ENCODE results near the gene LRPPRC. TPM values are rescaled to one million over a fixed set of nuclear protein-coding genes. Genes with fewer than 3 reads are reported as not detected.

LRPPRC gene
- polyA plus RNA-seq, 2 donors, result 11.2 to 23.1 TPM

DNA sequence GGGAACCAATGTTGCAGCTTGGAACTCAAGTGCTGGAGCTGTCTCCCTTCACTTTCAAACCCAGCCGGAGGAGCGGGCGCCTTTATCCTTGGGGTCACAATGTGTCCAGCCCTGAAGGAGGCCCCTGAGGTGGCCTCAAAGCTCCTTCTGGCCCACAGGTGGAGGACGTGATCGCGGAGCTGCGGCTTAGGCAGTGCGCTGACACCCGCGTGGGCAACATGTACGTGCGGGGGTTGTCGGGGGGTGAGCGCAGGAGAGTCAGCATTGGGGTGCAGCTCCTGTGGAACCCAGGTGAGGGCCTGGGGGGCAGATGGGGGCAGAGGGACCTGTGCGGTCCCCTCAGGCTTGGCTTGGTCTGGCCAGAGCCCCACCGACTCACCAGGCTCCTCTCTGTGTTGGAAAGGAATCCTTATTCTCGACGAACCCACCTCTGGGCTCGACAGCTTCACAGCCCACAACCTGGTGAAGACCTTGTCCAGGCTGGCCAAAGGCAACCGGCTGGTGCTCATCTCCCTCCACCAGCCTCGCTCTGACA is 143.5 kb downstream of the LRPPRC start:
- Histone ChIP-seq H3K4me1 (ENCODE audit: control insufficient read depth in 2 of 2, insufficient read depth in 2 of 2, low read length in 1 of 2) (no peaks in the 10 kb centered on the region), H3K36me3 (ENCODE audit: control insufficient read depth in 2 of 2, insufficient read depth in 2 of 2, low read length in 1 of 2) (no peaks in the 10 kb centered on the region)

DNA sequence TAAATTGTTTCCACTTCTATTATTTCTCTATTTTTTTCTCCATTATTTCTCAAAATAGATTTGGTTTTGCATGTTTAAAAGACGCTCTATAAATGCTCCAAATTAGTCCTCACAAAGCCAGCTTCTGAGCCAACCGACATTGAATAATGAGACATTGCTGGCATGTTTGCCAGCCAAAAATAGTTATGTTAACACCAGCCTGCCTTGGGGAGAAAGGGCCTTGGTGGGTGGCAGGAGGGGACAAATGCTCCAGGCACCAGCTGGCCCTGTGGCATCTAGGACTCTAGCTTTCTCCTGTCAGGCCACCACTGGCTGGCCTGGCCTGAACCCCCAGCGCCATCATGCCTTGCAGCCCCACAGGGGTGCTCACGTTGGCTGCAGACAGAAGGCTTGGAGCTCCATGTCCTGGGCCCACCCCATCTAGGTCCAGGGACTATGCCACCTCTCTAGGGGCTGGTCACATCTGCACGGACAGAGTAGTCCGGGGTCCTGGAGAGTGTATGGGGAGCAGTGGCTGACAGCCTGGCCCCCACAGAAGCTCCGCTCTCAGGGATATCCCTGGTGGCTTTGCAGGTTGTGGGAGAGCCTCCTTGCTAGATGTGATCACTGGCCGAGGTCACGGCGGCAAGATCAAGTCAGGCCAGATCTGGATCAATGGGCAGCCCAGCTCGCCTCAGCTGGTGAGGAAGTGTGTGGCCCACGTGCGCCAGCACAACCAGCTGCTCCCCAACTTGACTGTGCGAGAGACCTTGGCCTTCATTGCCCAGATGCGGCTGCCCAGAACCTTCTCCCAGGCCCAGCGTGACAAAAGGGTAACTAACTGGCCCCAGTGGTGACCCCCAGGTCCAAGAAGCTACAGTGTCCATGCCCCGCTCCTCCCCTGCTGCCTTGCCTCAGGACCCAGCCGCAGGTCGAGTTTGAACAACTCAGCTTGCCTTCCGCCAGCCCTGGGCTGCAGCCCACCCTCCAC is 144.5 kb downstream of the LRPPRC start:
- H3K4me1 ChIP-seq (ENCODE audit: control insufficient read depth in 2 of 2, insufficient read depth in 2 of 2, low read length in 1 of 2), result no peaks in the 10 kb centered on the region
- no peak overlapping the region for H3K4me3 ChIP-seq (ENCODE audit: low read depth in 1 of 2, low read length in 2 of 2)
- 87% methylated on average over 20 of the region's 20 CpGs for WGBS, 2 donors
- H3K36me3 ChIP-seq (ENCODE audit: control insufficient read depth in 2 of 2, insufficient read depth in 2 of 2, low read length in 1 of 2), result no peaks in the 10 kb centered on the region
- no peaks in the 10 kb centered on the region for H3K9me3 ChIP-seq (ENCODE audit: control insufficient read depth in 2 of 2, insufficient read depth in 1 of 2, low read depth in 1 of 2, low read length in 1 of 2)
- H3K27ac ChIP-seq (ENCODE audit: low read depth in 2 of 2, low read length in 1 of 2), result no peak overlapping the region
- H3K27me3 ChIP-seq (ENCODE audit: control insufficient read depth in 1 of 2, insufficient read depth in 2 of 2, low read length in 2 of 2), result peaks cover 0 to 3% of the 10 kb centered on the region in 2 donors

More for the DNA sequence above, 143.5 kb downstream of the LRPPRC start:
- 95% methylated on average over 20 to 21 of the region's 21 CpGs for WGBS, 2 donors
- H3K4me3 ChIP-seq (ENCODE audit: low read depth in 1 of 2, low read length in 2 of 2), result no peak overlapping the region
- H3K9me3 ChIP-seq (ENCODE audit: control insufficient read depth in 2 of 2, insufficient read depth in 1 of 2, low read depth in 1 of 2, low read length in 1 of 2), result no peaks in the 10 kb centered on the region
- H3K27me3 ChIP-seq (ENCODE audit: control insufficient read depth in 1 of 2, insufficient read depth in 2 of 2, low read length in 2 of 2), result peaks cover 0 to 3% of the 10 kb centered on the region in 2 donors
- no peak overlapping the region for H3K27ac ChIP-seq (ENCODE audit: low read depth in 2 of 2, low read length in 1 of 2)

DNA sequence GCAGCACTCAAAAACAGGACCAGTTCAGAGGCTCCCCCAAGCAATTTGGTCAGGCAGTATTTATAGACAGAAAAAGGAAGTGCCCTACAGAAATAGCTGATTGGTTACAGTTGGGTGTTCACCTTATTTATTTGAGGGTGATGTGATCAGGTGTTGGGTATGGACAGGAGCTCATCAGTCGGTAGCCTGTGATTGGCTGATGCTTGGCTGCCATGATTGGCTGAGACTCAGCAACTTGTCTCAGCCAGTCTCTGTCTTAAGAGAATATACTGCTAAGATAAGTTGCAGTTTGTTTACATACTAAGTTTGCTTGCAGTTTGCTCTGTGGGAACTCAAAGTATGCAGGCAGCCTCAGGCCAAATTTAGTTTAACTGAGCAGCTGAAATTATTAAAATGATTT is 147.6 kb downstream of the LRPPRC start:
- Histone ChIP-seq H3K4me1 (ENCODE audit: control insufficient read depth in 2 of 2, insufficient read depth in 2 of 2, low read length in 1 of 2) (no peaks in the 10 kb centered on the region), H3K4me3 (ENCODE audit: low read depth in 1 of 2, low read length in 2 of 2) (no peak overlapping the region), H3K27ac (ENCODE audit: low read depth in 2 of 2, low read length in 1 of 2) (no peak overlapping the region), H3K36me3 (ENCODE audit: control insufficient read depth in 2 of 2, insufficient read depth in 2 of 2, low read length in 1 of 2) (no peaks in the 10 kb centered on the region), H3K27me3 (ENCODE audit: control insufficient read depth in 1 of 2, insufficient read depth in 2 of 2, low read length in 2 of 2) (no peaks in the 10 kb centered on the region), H3K9me3 (ENCODE audit: control insufficient read depth in 2 of 2, insufficient read depth in 1 of 2, low read depth in 1 of 2, low read length in 1 of 2) (no peaks in the 10 kb centered on the region)
- 59 to 76% methylated on average over 1 of the region's 1 CpG for WGBS, 2 donors

DNA sequence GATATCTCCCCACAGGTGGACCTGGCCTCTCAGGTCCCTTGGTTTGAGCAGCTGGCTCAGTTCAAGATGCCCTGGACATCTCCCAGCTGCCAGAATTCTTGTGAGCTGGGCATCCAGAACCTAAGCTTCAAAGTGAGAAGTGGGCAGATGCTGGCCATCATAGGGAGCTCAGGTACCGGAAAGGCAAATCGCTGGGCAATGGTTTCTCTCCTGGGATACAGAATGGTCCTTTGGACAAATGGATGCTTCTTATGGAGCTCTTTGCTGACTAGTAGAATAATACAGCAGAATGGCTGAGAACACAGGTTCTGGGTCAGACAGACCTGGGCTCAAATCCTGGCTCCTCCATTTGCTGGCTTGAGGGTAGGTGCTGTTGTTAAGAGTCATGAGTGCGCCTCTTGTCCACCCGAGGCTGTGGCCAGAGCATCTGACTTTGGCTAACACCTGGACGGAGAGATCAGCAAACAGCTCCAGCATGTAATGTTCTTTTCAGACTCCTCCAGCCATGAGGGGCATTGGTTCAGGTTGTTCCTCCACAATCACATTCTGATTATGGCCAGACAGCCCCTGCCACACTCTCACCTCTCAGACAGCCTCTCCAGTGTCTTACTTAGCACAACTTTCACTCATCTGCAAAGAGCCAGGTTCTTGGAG is 149.5 kb downstream of the LRPPRC start:
- Histone ChIP-seq H3K27me3 (ENCODE audit: control insufficient read depth in 1 of 2, insufficient read depth in 2 of 2, low read length in 2 of 2) (no peaks in the 10 kb centered on the region), H3K36me3 (ENCODE audit: control insufficient read depth in 2 of 2, insufficient read depth in 2 of 2, low read length in 1 of 2) (no peaks in the 10 kb centered on the region), H3K9me3 (ENCODE audit: control insufficient read depth in 2 of 2, insufficient read depth in 1 of 2, low read depth in 1 of 2, low read length in 1 of 2) (no peaks in the 10 kb centered on the region), H3K27ac (ENCODE audit: low read depth in 2 of 2, low read length in 1 of 2) (no peak overlapping the region), H3K4me3 (ENCODE audit: low read depth in 1 of 2, low read length in 2 of 2) (no peak overlapping the region), H3K4me1 (ENCODE audit: control insufficient read depth in 2 of 2, insufficient read depth in 2 of 2, low read length in 1 of 2) (no peaks in the 10 kb centered on the region)
- WGBS, 2 donors, result 90% methylated on average over 5 of the region's 5 CpGs

DNA sequence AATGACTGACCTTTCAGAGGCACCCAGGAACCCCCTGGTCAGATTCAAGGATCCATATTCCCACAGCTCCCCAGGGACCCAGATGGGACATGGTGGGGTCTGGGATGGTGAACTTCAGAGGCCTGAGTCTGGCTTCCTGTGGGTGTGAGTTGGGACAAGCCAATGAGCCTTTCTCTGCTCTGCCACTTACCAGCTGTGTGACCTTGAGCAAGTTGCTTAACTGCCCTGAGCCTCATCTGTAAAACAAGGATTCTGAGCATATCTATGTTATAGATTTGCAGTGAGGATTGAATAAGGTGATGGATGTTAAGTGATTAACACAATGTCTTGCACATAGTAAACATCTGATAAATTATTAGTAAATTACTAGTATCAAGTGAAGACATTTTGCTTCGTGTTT is 150.6 kb downstream of the LRPPRC start:
- Histone ChIP-seq H3K27me3 (ENCODE audit: control insufficient read depth in 1 of 2, insufficient read depth in 2 of 2, low read length in 2 of 2) (no peaks in the 10 kb centered on the region), H3K4me3 (ENCODE audit: low read depth in 1 of 2, low read length in 2 of 2) (no peak overlapping the region), H3K9me3 (ENCODE audit: control insufficient read depth in 2 of 2, insufficient read depth in 1 of 2, low read depth in 1 of 2, low read length in 1 of 2) (no peaks in the 10 kb centered on the region), H3K4me1 (ENCODE audit: control insufficient read depth in 2 of 2, insufficient read depth in 2 of 2, low read length in 1 of 2) (no peaks in the 10 kb centered on the region), H3K36me3 (ENCODE audit: control insufficient read depth in 2 of 2, insufficient read depth in 2 of 2, low read length in 1 of 2) (no peaks in the 10 kb centered on the region), H3K27ac (ENCODE audit: low read depth in 2 of 2, low read length in 1 of 2) (no peak overlapping the region)
- WGBS, 2 donors, result 78 to 85% methylated on average over 1 of the region's 1 CpG

DNA sequence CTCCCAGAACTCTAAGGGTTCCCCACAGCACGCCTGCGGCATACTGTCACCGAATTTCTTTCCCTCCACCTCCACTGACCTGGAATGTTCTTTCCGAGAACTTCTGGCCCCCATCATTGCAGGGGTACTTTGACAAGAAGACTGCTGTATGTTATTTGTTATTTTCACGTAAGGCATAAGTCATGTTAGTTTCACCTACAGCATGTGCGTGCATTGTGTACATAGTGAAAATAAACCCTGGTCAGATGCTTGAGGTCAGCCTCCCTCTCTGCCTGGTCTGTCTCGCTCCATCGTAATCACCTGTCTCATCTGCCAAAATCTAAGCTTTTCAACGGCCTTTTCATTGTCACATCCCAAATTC is 152.9 kb downstream of the LRPPRC start:
- H3K36me3 ChIP-seq (ENCODE audit: control insufficient read depth in 2 of 2, insufficient read depth in 2 of 2, low read length in 1 of 2), result no peaks in the 10 kb centered on the region
- no peaks in the 10 kb centered on the region for H3K27me3 ChIP-seq (ENCODE audit: control insufficient read depth in 1 of 2, insufficient read depth in 2 of 2, low read length in 2 of 2)
- H3K9me3 ChIP-seq (ENCODE audit: control insufficient read depth in 2 of 2, insufficient read depth in 1 of 2, low read depth in 1 of 2, low read length in 1 of 2), result no peaks in the 10 kb centered on the region
- H3K27ac ChIP-seq (ENCODE audit: low read depth in 2 of 2, low read length in 1 of 2), result no peak overlapping the region
- 83 to 87% methylated on average over 9 of the region's 9 CpGs for WGBS, 2 donors
- no peaks in the 10 kb centered on the region for H3K4me1 ChIP-seq (ENCODE audit: control insufficient read depth in 2 of 2, insufficient read depth in 2 of 2, low read length in 1 of 2)
- no peak overlapping the region for H3K4me3 ChIP-seq (ENCODE audit: low read depth in 1 of 2, low read length in 2 of 2)

DNA sequence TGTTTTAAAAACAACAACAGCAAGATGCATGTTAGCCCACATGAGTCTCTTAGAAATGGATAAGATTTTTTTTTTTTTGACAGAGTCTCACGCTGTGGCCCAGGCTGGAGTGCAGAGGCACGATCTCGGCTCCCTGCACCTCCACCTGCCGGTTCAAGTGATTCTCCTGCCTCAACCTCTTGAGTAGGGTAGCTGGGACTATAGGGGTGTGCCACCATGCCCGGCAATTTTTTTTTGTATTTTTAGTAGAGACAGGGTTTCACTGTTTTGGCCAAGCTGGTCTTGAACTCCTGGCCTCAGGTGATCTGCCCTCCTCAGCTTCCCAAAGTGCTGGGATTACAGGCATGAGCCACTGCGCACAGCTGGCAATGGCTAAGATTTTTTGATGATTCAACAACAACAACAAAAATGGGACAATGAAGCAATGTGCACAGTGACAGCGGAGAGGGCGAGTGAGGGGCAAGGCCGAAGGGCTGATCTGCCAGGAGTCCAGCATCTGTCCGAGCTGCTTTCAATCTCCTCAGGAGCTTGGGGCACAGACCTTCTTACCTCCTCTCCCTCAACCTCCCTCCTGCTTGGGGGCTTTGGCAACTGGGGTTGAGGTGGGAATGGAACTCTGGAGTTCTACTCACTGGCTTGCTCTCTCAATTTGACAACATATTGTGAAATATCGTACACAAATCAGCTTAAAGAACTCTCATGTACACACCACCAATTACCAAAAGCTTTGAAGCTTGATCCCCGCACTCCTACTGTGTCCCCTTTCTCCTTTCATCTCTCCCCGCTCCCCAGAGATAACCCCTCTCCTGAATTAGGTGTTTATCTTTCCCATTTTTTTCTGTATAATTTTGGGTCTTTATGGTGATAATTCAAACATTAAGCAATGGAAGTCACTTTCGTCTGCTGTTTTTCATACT is 153.6 kb downstream of the LRPPRC start:
- no peaks in the 10 kb centered on the region for H3K27me3 ChIP-seq (ENCODE audit: control insufficient read depth in 1 of 2, insufficient read depth in 2 of 2, low read length in 2 of 2)
- H3K36me3 ChIP-seq (ENCODE audit: control insufficient read depth in 2 of 2, insufficient read depth in 2 of 2, low read length in 1 of 2), result no peaks in the 10 kb centered on the region
- no peak overlapping the region for H3K4me3 ChIP-seq (ENCODE audit: low read depth in 1 of 2, low read length in 2 of 2)
- no peaks in the 10 kb centered on the region for H3K9me3 ChIP-seq (ENCODE audit: control insufficient read depth in 2 of 2, insufficient read depth in 1 of 2, low read depth in 1 of 2, low read length in 1 of 2)
- no peak overlapping the region for H3K27ac ChIP-seq (ENCODE audit: low read depth in 2 of 2, low read length in 1 of 2)
- no peaks in the 10 kb centered on the region for H3K4me1 ChIP-seq (ENCODE audit: control insufficient read depth in 2 of 2, insufficient read depth in 2 of 2, low read length in 1 of 2)
- 89% methylated on average over 14 of the region's 14 CpGs for WGBS, 2 donors

DNA sequence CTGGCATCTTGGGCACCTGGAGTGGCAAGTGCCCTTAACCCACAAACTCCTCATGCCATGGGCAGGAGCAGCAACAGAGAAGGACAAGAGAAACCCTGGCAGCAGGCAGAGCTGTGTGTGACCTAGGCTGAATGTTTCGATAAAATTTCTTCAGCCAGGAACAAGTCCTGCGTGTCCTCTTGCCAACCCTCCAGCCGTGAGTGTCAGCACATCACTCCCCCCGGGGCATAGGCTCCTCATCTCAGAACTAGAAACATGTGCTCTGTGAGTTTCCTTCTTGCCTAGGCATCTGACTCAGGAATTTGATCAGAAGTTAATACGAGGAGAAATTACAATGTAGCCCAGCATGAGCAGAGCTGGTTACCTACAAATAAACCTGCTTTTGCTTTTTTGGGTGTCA is 154.8 kb downstream of the LRPPRC start:
- Histone ChIP-seq H3K27me3 (ENCODE audit: control insufficient read depth in 1 of 2, insufficient read depth in 2 of 2, low read length in 2 of 2) (no peaks in the 10 kb centered on the region), H3K9me3 (ENCODE audit: control insufficient read depth in 2 of 2, insufficient read depth in 1 of 2, low read depth in 1 of 2, low read length in 1 of 2) (no peaks in the 10 kb centered on the region), H3K27ac (ENCODE audit: low read depth in 2 of 2, low read length in 1 of 2) (no peak overlapping the region), H3K4me3 (ENCODE audit: low read depth in 1 of 2, low read length in 2 of 2) (no peak overlapping the region), H3K36me3 (ENCODE audit: control insufficient read depth in 2 of 2, insufficient read depth in 2 of 2, low read length in 1 of 2) (no peaks in the 10 kb centered on the region), H3K4me1 (ENCODE audit: control insufficient read depth in 2 of 2, insufficient read depth in 2 of 2, low read length in 1 of 2) (no peaks in the 10 kb centered on the region)
- 49 to 68% methylated on average over 5 of the region's 5 CpGs for WGBS, 2 donors

All from esophagus (tissue), 2 donors.